Measurements from ENCODE around the gene SP7.
"Not testable (repeated sequence)": the region's sequence is repeated elsewhere in the genome, so short reads cannot be mapped to it uniquely, and the experiment has no call there.

Gene SP7

GRCh38 chr12:53346491-53346890, 10.3 kb upstream of the SP7 start:
- DNase-seq, result no peak

- DNase-seq, result peak; percentile 86
These were observed 9.5 kb upstream of the SP7 start for GRCh38 chr12:53345486-53346188.

GRCh38 chr12:53344824-53345485, 8.8 kb upstream of the SP7 start:
- DNase-seq, result peak; percentile 79

DNA sequence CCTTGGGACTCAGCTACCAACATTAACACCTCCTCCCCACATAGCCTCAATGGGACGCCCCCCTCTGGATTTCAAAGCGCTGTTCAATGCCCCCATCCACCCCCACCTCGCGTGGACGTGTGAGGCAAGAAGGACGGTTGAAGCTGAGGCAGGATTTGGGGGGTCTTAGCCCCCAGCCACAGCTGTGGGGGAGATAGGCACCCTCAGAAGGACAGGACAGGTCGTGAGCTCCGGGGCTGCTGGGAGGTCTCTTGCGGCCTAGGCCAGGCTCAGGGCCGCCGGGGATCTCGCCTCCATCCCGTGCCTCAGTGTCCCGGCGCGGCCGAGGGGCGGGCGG, 8.3 kb upstream of the SP7 start:
- no peak for DNase-seq

GRCh38 chr12:53343969-53344368, 7.8 kb upstream of the SP7 start:
- no peak for DNase-seq

DNA sequence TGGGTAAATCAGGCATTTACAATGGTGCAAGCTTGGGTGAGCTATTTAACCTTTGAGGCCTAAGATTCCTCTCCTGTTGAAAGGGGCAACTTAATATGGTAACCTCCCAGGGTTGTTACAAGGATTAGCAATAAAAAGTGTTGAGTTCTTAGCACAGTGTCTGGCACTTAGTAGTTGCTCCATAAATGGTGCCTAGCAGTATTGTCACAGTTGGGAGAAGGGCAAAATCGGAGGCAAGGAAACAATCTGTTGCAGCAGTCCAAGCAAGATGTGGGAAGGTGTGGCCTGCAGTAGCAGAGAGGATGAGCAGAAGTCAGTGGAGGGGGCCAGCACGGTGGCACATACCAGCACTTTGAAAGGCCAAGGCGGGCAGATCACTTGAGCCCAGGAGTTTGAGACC, 7.3 kb upstream of the SP7 start:
- DNase-seq, result no peak

DNA sequence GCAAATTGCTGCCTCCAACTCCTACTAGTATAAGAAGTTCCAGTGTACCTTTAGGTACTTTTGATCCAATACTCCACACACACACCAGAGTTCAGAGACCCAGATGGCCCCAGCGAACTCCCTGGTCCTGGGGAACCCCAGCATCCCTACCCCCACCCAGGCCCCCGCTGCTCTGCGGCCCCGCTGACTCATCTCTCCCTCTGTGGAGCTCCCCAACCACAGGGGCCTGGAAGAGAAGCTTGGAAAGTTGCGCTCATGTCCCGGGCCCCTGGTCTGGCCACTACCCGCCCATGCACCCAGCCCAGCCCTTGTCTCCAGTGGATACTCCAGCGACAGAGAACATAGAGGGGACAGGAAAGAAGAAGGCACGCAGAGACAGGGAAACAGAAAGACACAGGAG, 4.2 kb upstream of the SP7 start:
- DNase-seq, result no peak

GRCh38 chr12:53338916-53339315, 2.8 kb upstream of the SP7 start:
- no peak for DNase-seq

DNA sequence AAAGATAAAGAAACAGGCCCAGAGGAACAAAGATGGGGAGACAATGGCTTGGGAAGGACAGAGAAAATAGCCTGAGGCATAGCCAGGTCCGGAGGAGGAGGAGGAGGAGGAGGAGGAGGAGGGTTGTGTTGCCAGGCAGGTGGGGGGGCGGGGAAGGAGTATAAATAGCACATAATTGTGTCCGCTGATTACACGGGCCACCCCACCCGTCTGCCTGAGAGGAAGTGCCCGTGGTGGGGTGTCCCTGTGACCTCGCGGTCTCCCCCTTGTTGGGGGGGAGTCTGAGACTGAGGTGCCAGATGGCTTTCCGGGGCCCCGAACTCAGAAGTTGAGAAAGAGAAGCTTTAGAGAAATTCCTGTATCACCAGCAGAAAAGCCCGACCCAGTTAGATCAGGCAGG, 1.9 kb upstream of the SP7 start:
- DNase-seq, result no peak

- no peak for DNase-seq
These were observed 1.3 kb downstream of the SP7 start for GRCh38 chr12:53334822-53335221.

- no peak for DNase-seq
These were observed 2.3 kb downstream of the SP7 start for GRCh38 chr12:53333845-53334244.

GRCh38 chr12:53333289-53333688, 2.9 kb downstream of the SP7 start:
- DNase-seq, result no peak

GRCh38 chr12:53332744-53333143, 3.4 kb downstream of the SP7 start:
- DNase-seq, result no peak

DNA sequence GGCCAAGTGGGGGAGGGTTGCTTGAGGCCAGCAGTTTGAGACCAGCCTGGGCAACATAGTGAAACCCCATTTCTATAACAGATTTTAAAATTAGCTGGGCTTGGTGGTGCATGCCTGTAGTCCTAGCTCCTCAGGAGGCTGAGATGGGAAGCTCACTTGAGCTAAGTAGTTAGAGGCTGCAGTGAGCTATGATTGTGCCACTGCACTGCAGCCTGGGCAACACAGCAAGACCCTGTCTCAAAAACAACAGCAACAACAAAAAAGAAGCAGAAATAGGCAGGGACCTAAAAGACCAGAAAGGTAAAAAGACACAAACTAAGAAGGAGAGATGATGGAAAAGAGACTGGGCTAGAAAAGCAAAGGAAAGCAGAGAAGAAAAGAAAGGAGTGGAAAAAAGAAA, 3.8 kb downstream of the SP7 start:
- not testable (repeated sequence) for DNase-seq

DNA sequence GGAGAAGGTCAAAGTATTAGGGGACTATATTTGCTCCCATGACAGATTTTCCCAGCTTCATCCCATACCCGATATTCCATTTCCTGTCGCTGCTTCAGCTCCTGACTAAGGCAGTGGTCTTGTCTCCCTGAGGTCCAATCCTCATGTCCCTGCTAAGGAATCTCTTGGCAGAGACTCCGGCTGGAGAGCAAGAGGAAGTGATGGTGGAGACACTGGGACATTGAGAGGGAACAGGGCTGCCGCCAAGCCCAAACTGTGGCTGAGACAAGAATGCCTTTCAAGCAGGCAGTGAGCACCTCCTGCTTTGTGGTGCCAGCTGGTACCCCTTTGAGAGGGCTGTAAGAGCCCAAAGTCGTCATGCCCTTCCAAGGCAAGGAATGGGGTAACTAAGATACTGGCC, 5.5 kb downstream of the SP7 start:
- DNase-seq, result no peak

GRCh38 chr12:53328043-53328435, 8.1 kb downstream of the SP7 start:
- DNase-seq, result no peak

- no peak for DNase-seq
These were observed 8.6 kb downstream of the SP7 start for GRCh38 chr12:53327435-53328042.

GRCh38 chr12:53326460-53327185, 9.5 kb downstream of the SP7 start:
- no peak for DNase-seq

GRCh38 chr12:53325511-53326061, 10.6 kb downstream of the SP7 start:
- DNase-seq, result no peak

DNA sequence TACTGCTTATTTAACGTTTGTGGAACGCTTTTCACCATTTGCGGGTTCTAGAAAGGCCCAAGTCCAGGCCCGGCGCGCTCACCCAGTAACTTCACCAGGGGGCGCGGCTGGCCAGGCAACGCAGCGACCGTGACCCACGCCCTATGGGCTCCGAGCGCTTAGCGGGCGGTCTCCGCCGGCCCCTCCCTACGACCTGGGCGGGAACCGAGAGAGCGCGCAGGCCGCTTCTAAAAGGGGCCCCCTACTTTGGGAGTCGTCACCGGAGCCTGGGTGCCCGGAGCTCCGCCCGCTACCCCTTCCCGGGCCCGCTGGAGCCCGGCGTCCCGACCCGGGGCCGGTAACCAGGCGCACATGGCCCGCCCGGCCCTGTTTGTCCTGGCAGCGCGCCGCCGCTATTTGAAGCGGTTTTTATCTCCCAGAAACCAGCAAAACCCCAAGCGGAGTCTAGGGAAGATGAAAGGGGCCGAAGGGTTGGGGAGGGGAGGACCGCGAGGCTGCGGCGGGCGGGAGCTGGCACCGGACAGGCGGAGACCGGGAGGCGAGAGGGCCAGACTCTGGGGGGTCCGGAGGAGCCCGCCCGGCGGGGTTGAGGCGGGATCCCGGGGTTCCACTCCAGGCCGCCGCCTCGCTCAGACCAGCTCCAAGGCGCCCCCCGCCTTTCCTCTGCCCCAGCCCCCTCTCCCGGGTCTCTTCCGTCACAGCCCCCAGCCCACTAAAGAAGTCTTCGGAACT, 11.2 kb downstream of the SP7 start:
- peak; percentile 92 for DNase-seq

DNA sequence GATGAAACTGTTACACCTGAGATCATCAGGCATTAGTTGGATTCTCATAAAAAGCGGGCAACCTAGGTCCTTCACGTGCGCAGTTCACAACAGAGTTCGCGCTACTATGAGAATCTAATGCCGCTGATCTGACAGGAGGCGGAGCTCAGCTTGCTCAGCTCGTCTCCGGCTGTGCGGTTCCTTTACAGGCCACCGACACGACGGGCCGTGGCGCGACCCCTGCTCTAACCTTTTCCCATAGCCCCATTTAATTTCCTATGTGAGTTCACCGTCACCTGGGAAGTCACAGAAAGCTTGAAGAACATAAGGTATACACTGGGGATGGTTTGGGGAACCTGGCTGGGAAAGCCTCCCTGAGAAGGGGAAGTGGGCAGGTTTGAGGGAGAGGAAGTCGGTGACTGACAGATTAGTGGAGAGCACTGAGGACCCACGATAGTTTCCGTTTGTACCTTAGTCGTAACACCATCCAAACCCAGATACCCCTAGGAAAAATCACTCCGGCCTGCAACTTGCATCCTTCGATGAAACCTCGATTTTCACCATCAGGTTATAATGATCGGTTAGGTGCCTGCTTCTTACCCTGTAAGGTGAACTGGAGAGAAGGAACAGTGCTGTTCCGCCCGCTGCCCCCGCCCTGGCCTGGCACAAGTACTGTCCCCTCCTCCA, 11.9 kb downstream of the SP7 start:
- no peak for DNase-seq
